ENCODE data around the gene CACNA2D4.

Gene CACNA2D4

GRCh38 chr12:1768615-1769014, 149.8 kb downstream of the CACNA2D4 start:
- no peak for DNase-seq

- no peak for DNase-seq
Observed at GRCh38 chr12:1767407-1768090, 150.9 kb downstream of the CACNA2D4 start.

- no peak for DNase-seq
Observed at GRCh38 chr12:1766110-1766509, 152.3 kb downstream of the CACNA2D4 start.

- DNase-seq: no peak
Observed at GRCh38 chr12:1763153-1763552, 155.3 kb downstream of the CACNA2D4 start.

- no peak for DNase-seq
Observed at GRCh38 chr12:1761857-1762256, 156.6 kb downstream of the CACNA2D4 start.

GRCh38 chr12:1760566-1761382, 157.7 kb downstream of the CACNA2D4 start:
- no peak for DNase-seq

- DNase-seq: no peak
Observed at GRCh38 chr12:1758887-1759286, 159.6 kb downstream of the CACNA2D4 start.

GRCh38 chr12:1758376-1758775, 160.1 kb downstream of the CACNA2D4 start:
- DNase-seq: no peak

GRCh38 chr12:1750300-1750699, 168.2 kb downstream of the CACNA2D4 start:
- no peak for DNase-seq

GRCh38 chr12:1749019-1749418, 169.4 kb downstream of the CACNA2D4 start:
- no peak for DNase-seq

- DNase-seq: peak in 1 of 3 experiments; percentile 8
Observed at GRCh38 chr12:1747609-1748008, 170.8 kb downstream of the CACNA2D4 start.

GRCh38 chr12:1744932-1745331, 173.5 kb downstream of the CACNA2D4 start:
- DNase-seq: no peak

Measured in NCI-H1417 (cell line).